ENCODE measurements around the gene C10orf90.

The C10orf90 gene

DNA sequence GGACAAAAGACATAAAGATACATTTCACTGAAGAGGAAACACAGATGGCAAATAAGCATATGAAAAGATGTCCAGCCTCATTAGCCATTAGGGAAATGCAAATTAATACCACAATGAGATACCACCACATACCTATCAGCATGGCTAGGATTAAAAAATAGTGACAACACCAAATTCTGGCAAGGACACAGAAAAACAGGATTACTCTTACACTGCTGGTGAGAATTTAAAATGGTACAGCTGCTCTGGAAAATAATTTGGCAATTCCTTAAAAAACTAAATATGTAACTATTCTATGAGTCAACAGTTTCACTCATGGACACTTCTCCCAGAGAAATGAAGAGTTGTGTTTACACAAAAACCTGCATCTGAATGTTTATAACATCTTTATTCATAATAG lies 121.1 kb downstream of the C10orf90 start:
- TF ChIP-seq ZFX (IDR thresholded peaks at IDR 0.05; ENCODE audit: borderline replicate concordance): no peak
- TF ChIP-seq, protein P1, sequence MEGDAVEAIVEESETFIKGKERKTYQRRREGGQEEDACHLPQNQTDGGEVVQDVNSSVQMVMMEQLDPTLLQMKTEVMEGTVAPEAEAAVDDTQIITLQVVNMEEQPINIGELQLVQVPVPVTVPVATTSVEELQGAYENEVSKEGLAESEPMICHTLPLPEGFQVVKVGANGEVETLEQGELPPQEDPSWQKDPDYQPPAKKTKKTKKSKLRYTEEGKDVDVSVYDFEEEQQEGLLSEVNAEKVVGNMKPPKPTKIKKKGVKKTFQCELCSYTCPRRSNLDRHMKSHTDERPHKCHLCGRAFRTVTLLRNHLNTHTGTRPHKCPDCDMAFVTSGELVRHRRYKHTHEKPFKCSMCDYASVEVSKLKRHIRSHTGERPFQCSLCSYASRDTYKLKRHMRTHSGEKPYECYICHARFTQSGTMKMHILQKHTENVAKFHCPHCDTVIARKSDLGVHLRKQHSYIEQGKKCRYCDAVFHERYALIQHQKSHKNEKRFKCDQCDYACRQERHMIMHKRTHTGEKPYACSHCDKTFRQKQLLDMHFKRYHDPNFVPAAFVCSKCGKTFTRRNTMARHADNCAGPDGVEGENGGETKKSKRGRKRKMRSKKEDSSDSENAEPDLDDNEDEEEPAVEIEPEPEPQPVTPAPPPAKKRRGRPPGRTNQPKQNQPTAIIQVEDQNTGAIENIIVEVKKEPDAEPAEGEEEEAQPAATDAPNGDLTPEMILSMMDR (IDR thresholded peaks at IDR 0.05): no peak
- H3K27ac ChIP-seq: no peak overlapping the region

GRCh38 chr10:126544565-126544964 lies 125.9 kb downstream of the C10orf90 start:
- H3K27ac ChIP-seq: no peak overlapping the region
- TF ChIP-seq ZFX (IDR thresholded peaks at IDR 0.05; ENCODE audit: borderline replicate concordance): no peak
- TF ChIP-seq, protein P1 (IDR thresholded peaks at IDR 0.05): no peak

GRCh38 chr10:126538439-126539135 lies 131.9 kb downstream of the C10orf90 start:
- TF ChIP-seq ZFX (IDR thresholded peaks at IDR 0.05; ENCODE audit: borderline replicate concordance): no peak
- TF ChIP-seq, protein P1 (IDR thresholded peaks at IDR 0.05): no peak
- H3K27ac ChIP-seq: no peak overlapping the region

- TF ChIP-seq, protein P1 (IDR thresholded peaks at IDR 0.05): no peak
- TF ChIP-seq ZFX (IDR thresholded peaks at IDR 0.05; ENCODE audit: borderline replicate concordance): no peak
- no peak overlapping the region for H3K27ac ChIP-seq
Measured at GRCh38 chr10:126536656-126537055, 133.8 kb downstream of the C10orf90 start.

DNA sequence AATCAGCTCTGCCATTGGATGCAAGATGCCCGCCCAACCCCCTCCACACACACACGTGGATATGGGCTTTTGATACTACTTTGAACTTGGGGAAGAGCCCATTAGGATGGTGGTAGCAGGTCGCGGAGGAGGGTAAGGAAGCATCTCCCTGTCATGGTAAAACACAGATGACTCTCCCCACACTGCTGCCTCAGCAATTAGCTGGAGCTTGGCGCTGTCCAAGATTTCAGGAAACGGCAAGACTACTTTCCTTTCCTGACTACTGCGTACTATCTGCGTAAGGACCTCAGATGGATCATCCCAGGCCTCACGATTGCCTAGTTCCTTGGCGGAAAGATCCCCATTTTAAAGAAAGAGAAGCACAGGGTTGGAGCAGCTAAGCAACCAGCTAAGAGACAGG lies 134.3 kb downstream of the C10orf90 start:
- TF ChIP-seq, protein P1 (IDR thresholded peaks at IDR 0.05): no peak
- no peak for TF ChIP-seq ZFX (IDR thresholded peaks at IDR 0.05; ENCODE audit: borderline replicate concordance)

DNA sequence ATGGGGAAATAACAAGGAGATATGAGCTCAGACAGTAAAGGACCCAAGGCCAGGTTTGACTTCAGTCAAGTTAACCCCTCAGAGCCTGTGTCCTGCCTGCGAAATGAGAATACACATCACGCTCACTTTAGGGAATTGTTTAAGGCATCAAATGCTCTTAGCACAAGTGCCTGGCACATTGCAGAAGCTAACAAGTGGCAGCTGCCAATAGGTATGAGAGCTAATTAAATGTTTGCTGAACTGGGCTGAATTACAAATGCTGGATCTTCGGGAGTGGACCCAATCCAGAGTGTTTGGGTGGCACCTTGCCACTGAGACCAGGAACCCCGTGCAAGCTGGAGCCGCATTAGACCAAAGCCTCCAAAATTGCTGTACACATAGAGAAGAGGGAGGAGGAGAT lies 136.8 kb downstream of the C10orf90 start:
- TF ChIP-seq, protein P1 (IDR thresholded peaks at IDR 0.05): no peak
- no peak for TF ChIP-seq ZFX (IDR thresholded peaks at IDR 0.05; ENCODE audit: borderline replicate concordance)
- no peak overlapping the region for H3K27ac ChIP-seq

More for the DNA sequence above, 134.3 kb downstream of the C10orf90 start:
- no peak overlapping the region for H3K27ac ChIP-seq

- H3K27ac ChIP-seq: no peak overlapping the region
- TF ChIP-seq, protein P1 (IDR thresholded peaks at IDR 0.05): no peak
- no peak for TF ChIP-seq ZFX (IDR thresholded peaks at IDR 0.05; ENCODE audit: borderline replicate concordance)
Measured at GRCh38 chr10:126528315-126528835, 142.1 kb downstream of the C10orf90 start.

Measured in 22Rv1 (cell line).